Ureter (tissue), 1 donor: ENCODE data around the gene DPYSL3. TPM values are rescaled to one million over a fixed set of nuclear protein-coding genes. Genes with fewer than 3 reads are reported as not detected.
"Not testable (repeated sequence)": the region's sequence is repeated elsewhere in the genome, so short reads cannot be mapped to it uniquely, and the experiment has no call there.

Experiments
- DNase-seq: peaks from one replicate; pipeline ENCODE4 v3.0.0-alpha.2; 2020; ENCODE audit warnings: low spot score
- total RNA-seq: library from RNA; stranded (reverse); gene quantifications from one replicate; pipeline ENCODE4 v1.2.4, GENCODE V29; 2023
- donor health status: DM: yes; HTN: yes; CAD: no.

Gene DPYSL3
- total RNA-seq, 1 donor from 2014 or later: 130 TPM

DNA sequence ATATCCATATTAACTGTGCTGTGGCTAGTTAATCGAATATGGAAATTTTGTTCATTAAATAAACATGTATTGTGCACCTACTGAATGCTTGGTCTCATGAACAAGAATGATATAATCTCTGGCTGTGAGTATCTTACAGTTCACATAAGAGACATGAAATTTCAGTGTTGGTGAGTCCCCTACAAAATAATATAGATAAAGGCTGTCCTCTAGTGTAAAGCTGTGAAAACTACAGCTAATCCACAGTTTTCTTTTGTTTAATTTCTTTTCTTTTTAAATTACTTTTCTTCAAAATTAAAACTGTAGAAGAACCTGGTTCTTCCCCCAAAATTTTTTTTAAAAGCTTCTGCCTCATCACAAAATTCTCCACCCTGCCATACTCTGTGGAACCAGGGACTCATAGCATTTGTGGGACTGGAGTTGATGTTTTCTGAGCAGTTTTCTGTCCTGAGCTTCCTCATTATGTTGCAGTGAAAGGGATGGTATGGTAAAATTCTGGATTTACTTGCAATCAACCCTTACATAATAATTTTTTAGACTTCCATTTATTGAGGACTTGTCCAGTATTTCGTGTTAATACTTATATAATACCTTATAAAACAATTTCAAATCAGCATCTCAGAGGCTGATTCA lies 140.0 kb downstream of the DPYSL3 start:
- no peak for DNase-seq

DNA sequence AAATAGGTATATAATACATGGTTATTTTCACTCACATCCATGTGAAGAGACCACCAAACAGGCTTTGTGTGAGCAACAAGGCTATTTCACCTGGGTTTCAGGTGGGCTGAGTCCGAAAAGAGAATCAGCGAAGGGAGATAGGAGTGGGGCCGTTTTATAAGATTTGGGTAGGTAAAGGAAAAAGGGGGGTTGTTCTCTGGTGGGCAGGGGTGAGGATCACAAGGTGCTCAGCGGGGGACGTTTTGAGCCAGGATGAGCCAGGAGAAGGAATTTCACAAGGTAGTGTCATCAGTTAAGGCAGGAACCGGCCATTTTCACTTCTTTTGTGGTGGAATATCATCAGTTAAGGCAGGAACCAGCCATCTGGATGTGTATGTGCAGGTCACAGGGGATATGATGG lies 142.5 kb downstream of the DPYSL3 start:
- DNase-seq: not testable (repeated sequence)

DNA sequence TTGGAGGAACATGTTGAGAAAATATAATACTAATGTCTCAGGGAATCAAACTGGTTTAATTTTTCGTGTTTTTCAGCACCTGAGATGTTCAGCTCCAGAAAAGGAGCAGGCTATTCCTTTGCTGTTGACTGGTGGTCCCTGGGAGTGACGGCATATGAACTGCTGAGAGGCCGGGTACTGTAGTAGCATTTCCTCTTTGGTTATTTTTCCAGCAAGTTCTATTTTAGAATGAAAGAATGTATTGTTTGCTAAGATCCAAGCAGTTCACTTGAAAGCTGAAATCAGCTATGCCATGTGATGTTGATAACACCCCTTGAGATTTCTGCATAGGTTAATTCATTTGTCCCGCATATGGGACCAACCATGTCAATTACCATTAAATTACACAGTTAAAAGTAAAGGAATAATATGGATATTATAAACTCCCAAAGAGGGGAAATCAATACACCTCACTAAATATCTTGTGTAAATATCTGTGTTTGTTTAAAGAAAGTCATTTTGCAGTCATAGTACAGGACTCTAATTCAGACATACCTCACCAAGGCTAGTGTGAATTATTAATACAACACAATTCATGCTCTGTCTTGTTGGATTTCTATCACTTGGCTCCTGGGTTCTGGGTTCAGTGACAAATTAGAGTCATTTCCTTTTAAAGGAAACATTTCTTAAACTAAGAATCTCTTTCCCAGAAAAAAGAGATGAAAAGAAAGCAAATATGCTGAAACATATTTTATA lies 148.3 kb downstream of the DPYSL3 start:
- no peak for DNase-seq

DNA sequence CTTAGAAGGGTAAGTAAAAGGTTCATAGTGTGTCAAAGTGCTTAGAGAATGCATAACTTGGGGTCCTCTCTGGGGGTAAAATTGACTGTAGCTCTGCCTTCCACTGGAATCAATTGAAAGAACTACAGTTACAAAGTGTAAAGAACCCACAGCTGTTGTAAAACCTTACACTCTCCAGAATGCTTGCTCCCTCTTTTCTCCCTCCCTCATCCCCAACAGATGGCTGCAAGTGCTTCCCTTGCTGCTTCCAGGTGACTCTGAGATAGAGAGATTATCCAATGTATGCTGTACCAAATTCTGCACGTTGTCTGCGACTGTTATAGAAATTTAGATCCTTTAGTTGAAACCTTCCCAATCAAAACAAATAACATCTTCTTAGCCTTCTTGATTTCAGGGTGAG lies 149.1 kb downstream of the DPYSL3 start:
- DNase-seq: no peak

DNA sequence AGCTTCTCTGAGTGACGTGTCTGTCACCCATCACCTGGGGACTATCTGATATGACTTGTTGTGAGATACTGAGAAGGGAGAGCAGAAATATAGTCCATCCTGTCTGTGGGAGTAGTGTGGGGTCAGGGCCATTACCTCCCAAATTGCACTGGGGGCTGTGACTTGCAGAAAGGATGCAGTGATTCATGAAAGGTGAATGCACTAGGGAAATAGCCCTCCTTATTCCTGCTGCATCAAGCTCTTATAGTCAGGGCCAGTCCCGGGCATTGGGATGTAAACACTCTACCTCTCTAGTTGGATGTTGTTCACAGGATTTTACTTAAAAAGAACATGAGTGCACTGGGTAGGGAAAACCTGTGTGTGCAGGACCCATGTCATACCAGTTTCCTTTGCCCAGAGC lies 150.3 kb downstream of the DPYSL3 start:
- no peak for DNase-seq

DNA sequence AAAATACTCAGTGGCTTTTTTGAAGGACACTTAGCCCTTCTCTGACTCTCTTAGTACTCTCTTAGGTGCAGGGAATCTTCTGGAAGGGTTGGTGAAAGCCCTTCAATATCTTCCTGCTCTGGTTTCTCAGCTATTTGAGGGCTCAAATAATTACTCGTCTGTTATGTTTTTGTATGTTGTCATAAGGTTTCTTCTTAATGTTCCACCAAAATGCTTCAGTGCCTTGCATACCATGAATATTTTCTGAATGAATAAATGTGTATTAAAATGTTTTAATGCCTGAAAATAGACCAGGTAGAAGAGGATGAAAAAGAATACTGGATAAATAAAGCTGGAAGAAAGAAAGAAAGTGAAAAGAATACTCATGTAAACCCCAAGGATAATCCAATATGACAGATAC lies 150.8 kb downstream of the DPYSL3 start:
- no peak for DNase-seq

DNA sequence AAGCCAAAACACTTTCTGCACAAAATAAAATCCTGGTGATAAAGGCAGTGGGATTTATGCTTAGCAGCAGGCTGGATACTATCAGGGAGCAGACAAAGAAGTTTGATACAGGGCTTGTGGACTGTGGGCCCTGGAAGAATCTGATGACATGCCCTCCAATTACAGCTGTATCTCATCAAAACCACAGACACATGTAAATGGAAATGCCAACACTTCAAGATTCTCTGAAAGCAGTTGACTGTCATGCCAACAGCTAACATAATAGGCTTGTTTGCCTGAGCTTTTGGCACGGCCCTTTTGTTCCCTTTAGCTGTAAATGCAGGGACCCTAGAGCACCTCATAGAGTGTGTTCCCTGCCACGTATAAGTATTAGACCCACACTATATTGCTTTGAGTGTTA lies 160.6 kb downstream of the DPYSL3 start:
- no peak for DNase-seq

DNA sequence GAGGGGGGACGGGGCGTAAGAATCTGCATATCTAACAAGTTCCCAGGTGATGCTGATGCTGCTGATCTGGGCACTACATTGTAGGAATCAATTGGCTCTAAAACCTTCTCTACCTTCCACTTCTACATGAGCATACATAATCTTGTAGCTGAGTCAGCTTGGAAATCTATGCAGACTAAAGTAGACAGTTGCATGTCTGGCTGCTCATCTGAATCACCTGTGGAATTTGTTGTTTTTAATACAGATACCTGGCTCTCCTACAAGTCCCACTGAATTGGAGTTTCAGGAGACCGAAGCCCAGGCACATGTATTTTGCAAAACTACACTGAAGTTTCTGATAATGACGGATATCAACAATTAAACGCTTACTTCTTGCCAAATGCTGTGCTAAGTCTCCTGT lies 161.4 kb downstream of the DPYSL3 start:
- DNase-seq: no peak

DNA sequence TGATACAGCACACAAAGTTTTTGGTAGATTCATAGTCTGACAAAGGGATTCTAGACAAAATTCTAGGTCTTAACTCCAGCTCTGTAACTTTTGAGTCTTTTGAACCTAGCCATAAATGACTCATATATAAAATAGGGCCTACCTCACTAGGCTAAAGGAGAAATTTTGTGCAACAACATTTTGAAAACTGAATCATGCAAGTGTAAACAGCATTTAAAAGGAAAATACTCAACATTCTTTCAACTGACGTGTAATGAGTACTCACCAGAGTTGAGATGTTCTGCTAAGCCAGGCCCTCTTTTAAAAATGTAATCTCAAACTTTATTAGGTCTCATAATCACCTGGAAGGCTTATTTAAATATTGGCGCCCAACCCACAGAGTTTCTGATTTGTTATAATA lies 161.8 kb downstream of the DPYSL3 start:
- DNase-seq: no peak

DNA sequence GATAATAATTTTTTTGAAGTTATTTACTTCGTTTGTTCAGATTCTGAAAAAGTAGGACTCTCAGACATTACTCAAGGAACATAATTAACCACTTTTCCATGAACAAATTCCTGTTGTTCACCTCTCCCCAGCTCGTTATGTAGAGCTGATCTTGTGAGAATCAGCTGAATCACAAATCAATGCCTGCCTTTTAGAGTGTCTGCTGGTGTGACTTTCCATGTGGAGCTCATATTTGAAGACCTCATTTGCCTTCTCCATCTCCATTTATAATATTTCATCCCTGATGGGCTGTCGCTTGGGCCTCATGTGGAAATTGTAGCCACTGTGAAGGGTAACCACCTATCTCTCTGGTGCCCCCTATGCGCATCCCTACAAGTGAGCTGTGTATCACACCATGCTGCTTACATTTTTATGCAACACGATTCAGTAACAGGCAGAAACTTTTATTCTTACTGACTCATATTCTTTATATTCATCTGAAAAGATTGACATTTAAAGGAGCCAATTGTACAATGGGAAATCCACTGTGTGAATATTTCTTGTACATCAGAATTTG lies 163.8 kb downstream of the DPYSL3 start:
- DNase-seq: no peak

DNA sequence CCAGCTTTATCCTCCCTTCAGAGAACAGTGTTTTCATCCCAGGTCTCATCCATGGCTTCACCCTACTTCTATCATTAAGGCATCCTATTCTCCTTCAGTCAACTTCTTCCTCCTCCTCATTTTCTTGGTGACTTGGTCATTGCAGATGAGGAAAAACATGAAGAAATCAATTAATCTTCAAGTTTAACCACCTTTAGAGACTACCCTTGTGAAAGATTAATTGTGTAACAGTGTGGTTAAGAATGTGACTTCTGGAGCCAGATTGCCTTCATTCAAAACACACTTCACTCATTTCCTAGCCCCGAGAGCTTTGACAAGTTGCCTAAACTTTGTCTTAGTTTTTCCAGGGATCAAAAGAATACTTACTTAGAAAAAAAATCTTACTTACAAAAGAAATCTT lies 165.0 kb downstream of the DPYSL3 start:
- no peak for DNase-seq

DNA sequence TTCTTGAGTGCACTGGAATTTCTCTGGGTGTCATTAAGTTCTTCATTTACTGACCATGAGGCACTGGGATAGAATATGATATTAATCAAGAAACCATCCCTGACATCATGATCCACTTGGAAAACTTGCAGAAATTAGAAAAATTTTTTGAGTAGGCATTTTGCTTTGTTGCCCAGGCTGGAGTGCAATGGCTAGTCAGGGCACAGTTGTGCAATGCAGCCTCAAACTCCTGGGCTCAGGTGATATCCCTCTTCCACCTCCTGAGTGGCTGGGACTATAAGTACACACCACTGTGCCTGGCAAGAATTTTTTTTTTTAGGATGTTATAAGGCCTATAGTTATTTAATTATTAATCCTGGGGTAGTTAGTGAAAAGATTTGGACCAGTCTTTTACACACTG lies 168.5 kb downstream of the DPYSL3 start:
- DNase-seq: no peak

DNA sequence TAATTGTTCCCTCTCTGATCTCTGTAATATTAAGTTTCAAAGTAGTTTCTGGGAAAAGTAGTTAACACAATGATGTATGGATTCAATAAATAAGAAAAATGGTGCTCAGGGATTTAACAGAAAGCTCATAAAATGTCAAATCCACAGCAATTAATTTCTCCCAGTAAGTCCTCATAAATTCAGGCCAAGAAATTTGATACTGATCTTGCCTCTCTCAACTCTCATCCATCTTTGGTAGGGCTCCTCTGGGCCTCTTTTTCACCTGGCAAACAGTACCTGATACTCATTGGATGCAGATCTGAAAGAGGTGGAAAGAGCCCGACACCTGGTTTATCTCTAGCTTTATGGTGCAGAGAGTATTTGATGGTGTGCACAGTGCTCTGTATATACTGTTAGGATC lies 168.9 kb downstream of the DPYSL3 start:
- DNase-seq: no peak
